Neural progenitor cell (in vitro differentiated cells): ENCODE results near the gene ANKRD13C. TPM values are rescaled to one million over a fixed set of nuclear protein-coding genes. Genes with fewer than 3 reads are reported as not detected.

Experiments used
- DNase-seq: peaks from one replicate; pipeline ENCODE4 v3.0.0-alpha.2; 2016; ENCODE audit warnings: low spot score
- H2AFZ ChIP-seq: fragments of 200-600 bp; sonication (generic); replicated peaks from 2 replicates; pipeline ENCODE4 v1.6.1; 2016; ENCODE audit warnings: antibody characterized with exemption
- H3F3A ChIP-seq: fragments of 200-600 bp; sonication (generic); 2 replicates; pipeline ENCODE4 v1.6.1; 2016; ENCODE audit warnings: antibody characterized with exemption, low read depth
- H3K27ac ChIP-seq: fragments of 200-600 bp; sonication (generic); 2 replicates; pipeline ENCODE4 v1.5.1; 2016; ENCODE audit warnings: mild to moderate bottlenecking
- H3K27me3 ChIP-seq: fragments of 200-600 bp; sonication (generic); 2 replicates; pipeline ENCODE4 v1.6.1; 2016; ENCODE audit warnings: mild to moderate bottlenecking, moderate library complexity
- H3K36me3 ChIP-seq: fragments of 200-600 bp; sonication (generic); 2 replicates; pipeline ENCODE4 v1.5.1; 2016
- H3K4me1 ChIP-seq: fragments of 200-600 bp; sonication (generic); 2 replicates; pipeline ENCODE4 v1.6.1; 2016; ENCODE audit warnings: mixed run types
- H3K4me2 ChIP-seq: fragments of 200-600 bp; sonication (generic); 2 replicates; pipeline ENCODE4 v1.6.1; 2016
- H3K4me3 ChIP-seq: fragments of 200-600 bp; sonication (generic); 2 replicates; pipeline ENCODE4 v1.5.1; 2016
- H3K79me2 ChIP-seq: fragments of 200-600 bp; sonication (generic); 2 replicates; pipeline ENCODE4 v1.6.1; 2016; ENCODE audit warnings: low read depth
- H3K9ac ChIP-seq: fragments of 200-600 bp; sonication (generic); 2 replicates; pipeline ENCODE4 v1.6.1; 2016
- H3K9me3 ChIP-seq: fragments of 200-600 bp; sonication (generic); 2 replicates; pipeline ENCODE4 v1.5.1; 2016; ENCODE audit warnings: low read depth
- H4K20me1 ChIP-seq: fragments of 200-600 bp; sonication (generic); 2 replicates; pipeline ENCODE4 v1.6.1; 2016; ENCODE audit warnings: low read depth
- H3K27ac Mint-ChIP-seq: 3 replicates; pipeline ENCODE4 v1.8.0; 2021; ENCODE audit warnings: mixed read lengths
- H3K27me3 Mint-ChIP-seq: 2 replicates; pipeline ENCODE4 v1.8.0; 2022; ENCODE audit warnings: low read depth, mild to moderate bottlenecking, inconsistent platforms, moderate library complexity, mixed read lengths; ENCODE audit not compliant: insufficient read depth
- H3K36me3 Mint-ChIP-seq: 3 replicates; pipeline ENCODE4 v1.8.0; 2021; ENCODE audit warnings: mixed read lengths
- H3K4me1 Mint-ChIP-seq: 3 replicates; pipeline ENCODE4 v1.8.0; 2021; ENCODE audit warnings: mixed read lengths
- H3K4me3 Mint-ChIP-seq: 3 replicates; pipeline ENCODE4 v1.8.0; 2021; ENCODE audit warnings: mild to moderate bottlenecking, moderate library complexity, mixed read lengths
- H3K9me3 Mint-ChIP-seq: 3 replicates; pipeline ENCODE4 v1.8.0; 2020; ENCODE audit warnings: mixed read lengths
- CTCF ChIP-seq: fragments of 200-600 bp; sonication (generic); IDR thresholded peaks from 2 replicates; pipeline ENCODE4 v1.5.1; 2017; ENCODE audit warnings: antibody characterized with exemption, mild to moderate bottlenecking
- EZH2 ChIP-seq: fragments of 200-600 bp; sonication (generic); IDR thresholded peaks from 2 replicates; pipeline ENCODE4 v1.6.1; 2017; ENCODE audit warnings: antibody characterized with exemption, mild to moderate bottlenecking, moderate library complexity
- EZH2phosphoT487 ChIP-seq: fragments of 200-600 bp; sonication (generic); IDR thresholded peaks from 2 replicates; pipeline ENCODE4 v1.6.1; 2017; ENCODE audit warnings: antibody characterized with exemption
- total RNA-seq: library from RNA; depleted of rRNA; stranded (reverse); fragments of >200 nt; gene quantifications from 2 replicates; pipeline ENCODE4 v1.2.3, GENCODE V29; 2015; ENCODE audit warnings: low replicate concordance

Gene ANKRD13C
- total RNA-seq, 1 donor from 2014 or later = 45.7 TPM

DNA sequence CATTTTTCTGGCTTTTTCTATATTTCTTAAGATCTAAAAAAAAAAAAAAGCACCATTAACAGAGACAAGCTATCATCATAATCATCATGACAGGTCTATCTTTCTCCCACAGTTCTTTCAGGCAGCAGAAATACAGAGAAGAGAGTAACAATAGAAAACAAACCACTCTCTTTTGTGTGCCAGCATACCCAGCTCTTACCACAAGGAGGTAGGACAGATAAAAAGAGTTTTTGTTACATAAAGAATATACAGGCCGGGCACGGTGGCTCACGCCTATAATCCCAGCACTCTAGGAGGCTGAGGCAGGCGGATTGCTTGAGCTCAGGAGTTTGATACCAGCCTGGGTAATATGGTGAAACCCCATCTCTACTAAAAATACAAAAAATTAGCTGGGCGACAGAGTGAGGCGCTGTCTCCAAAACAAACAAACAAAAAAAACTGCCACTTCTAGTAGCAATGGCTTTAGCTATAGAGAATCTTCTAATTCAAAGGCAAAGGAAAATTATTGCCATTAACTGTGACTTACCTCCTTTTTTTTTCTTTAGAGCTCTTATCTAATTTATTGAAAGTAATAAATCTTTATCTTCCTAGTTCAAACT lies 39.7 kb downstream of the ANKRD13C start:
- no peaks in the 10 kb centered on the region for H3F3A ChIP-seq
- no peaks in the 10 kb centered on the region for H4K20me1 ChIP-seq
- H3K27me3 ChIP-seq = no peaks in the 10 kb centered on the region
- no peak overlapping the region for H3K9ac ChIP-seq
- no peak for TF ChIP-seq EZH2
- TF ChIP-seq EZH2phosphoT487 = no peak
- peak; percentile 16 for TF ChIP-seq CTCF
- no peak overlapping the region for H3K4me2 ChIP-seq
- no peaks in the 10 kb centered on the region for H3K4me1 ChIP-seq
- Mint-ChIP-seq H3K36me3 (peaks cover 6% of the 10 kb centered on the region), H3K27ac (no peak overlapping the region), H3K27me3 (no peaks in the 10 kb centered on the region), H3K4me1 (no peaks in the 10 kb centered on the region), H3K4me3 (no peak overlapping the region), H3K9me3 (no peaks in the 10 kb centered on the region)
- H3K4me3 ChIP-seq = no peak overlapping the region
- H3K36me3 ChIP-seq = no peaks in the 10 kb centered on the region
- peaks cover 23% of the 10 kb centered on the region for H3K79me2 ChIP-seq
- peak; percentile 27 for DNase-seq
- no peaks in the 10 kb centered on the region for H3K9me3 ChIP-seq
- H3K27ac ChIP-seq = no peak overlapping the region
- no peak overlapping the region for H2AFZ ChIP-seq

DNA sequence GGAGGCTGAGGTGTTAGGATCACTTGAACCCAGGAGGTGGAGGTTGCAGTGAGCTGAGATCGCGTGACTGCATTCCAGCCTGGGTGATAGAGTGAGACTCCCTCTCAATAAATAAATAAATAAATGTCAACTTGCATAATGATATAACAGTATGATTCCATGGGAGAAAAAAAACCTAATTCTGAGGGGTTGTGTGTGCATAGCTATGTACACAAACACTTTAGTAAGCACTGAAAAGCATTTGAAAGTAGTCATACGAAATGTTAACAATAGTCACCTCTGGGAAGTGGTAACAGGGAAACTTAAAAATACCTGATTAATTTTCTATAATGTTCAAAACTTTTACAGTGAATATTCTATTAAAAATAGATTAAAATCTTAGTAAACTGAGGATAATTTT lies 43.2 kb downstream of the ANKRD13C start:
- Mint-ChIP-seq H3K4me1 (no peaks in the 10 kb centered on the region), H3K36me3 (peaks cover 6% of the 10 kb centered on the region), H3K27ac (no peak overlapping the region), H3K4me3 (no peak overlapping the region), H3K27me3 (peaks cover 2% of the 10 kb centered on the region), H3K9me3 (no peaks in the 10 kb centered on the region)
- Histone ChIP-seq H3K4me2 (no peak overlapping the region), H3K4me3 (no peak overlapping the region), H4K20me1 (no peaks in the 10 kb centered on the region), H3K4me1 (no peaks in the 10 kb centered on the region), H2AFZ (no peak overlapping the region), H3F3A (no peaks in the 10 kb centered on the region), H3K27ac (no peak overlapping the region), H3K36me3 (no peaks in the 10 kb centered on the region), H3K27me3 (no peaks in the 10 kb centered on the region), H3K9me3 (no peaks in the 10 kb centered on the region), H3K79me2 (peaks cover 3% of the 10 kb centered on the region), H3K9ac (no peak overlapping the region)
- no peak for DNase-seq
- TF ChIP-seq EZH2phosphoT487 (no peak), CTCF (no peak), EZH2 (no peak)

GRCh38 chr1:70299472-70299871 lies 55.0 kb downstream of the ANKRD13C start:
- Histone ChIP-seq H3K9me3 (no peaks in the 10 kb centered on the region), H3K9ac (no peak overlapping the region), H3K27me3 (no peaks in the 10 kb centered on the region), H2AFZ (no peak overlapping the region), H3F3A (no peaks in the 10 kb centered on the region), H4K20me1 (no peaks in the 10 kb centered on the region), H3K4me1 (no peaks in the 10 kb centered on the region), H3K4me3 (no peak overlapping the region), H3K27ac (no peak overlapping the region), H3K79me2 (no peaks in the 10 kb centered on the region), H3K4me2 (no peak overlapping the region), H3K36me3 (peaks cover 11% of the 10 kb centered on the region)
- Mint-ChIP-seq H3K9me3 (no peaks in the 10 kb centered on the region), H3K4me1 (no peaks in the 10 kb centered on the region), H3K36me3 (peaks cover 17% of the 10 kb centered on the region), H3K4me3 (no peak overlapping the region), H3K27me3 (peaks cover 2% of the 10 kb centered on the region), H3K27ac (no peak overlapping the region)
- no peak for TF ChIP-seq EZH2phosphoT487
- TF ChIP-seq EZH2 = no peak
- TF ChIP-seq CTCF = no peak
- DNase-seq = no peak
